SK-N-SH treated with all-trans-retinoic acid at 6 μM for 48 hours (cell line): Measurements from ENCODE around the gene COL11A1.
A peak's percentile ranks its signal among the peaks of the same experiment; 100 is the strongest.

Source experiments
- ATAC-seq: fragments of 200-7000 bp; cut with Tn5 transposase; 3 replicates; pipeline ENCODE4 v1.9.1; 2020; ENCODE audit warnings: mild to moderate bottlenecking, moderate library complexity
- BACH2 ChIP-seq: fragments of 250-450 bp; sonication (Bioruptor Pico); IDR thresholded peaks from 2 replicates; pipeline ENCODE4 v1.9.0; 2021; ENCODE audit warnings: mild to moderate bottlenecking, borderline replicate concordance
- GLIS3 ChIP-seq: fragments of 250-450 bp; sonication (Bioruptor Pico); IDR thresholded peaks from 2 replicates; pipeline ENCODE4 v1.5.0; 2020; ENCODE audit warnings: mild to moderate bottlenecking, moderate library complexity
- ISL1 ChIP-seq: fragments of 250-450 bp; sonication (Bioruptor Pico); IDR thresholded peaks from 2 replicates; pipeline ENCODE4 v2.1.2; 2022; ENCODE audit warnings: mild to moderate bottlenecking, moderate library complexity
- OSR1 ChIP-seq: fragments of 250-450 bp; sonication (Bioruptor Pico); IDR thresholded peaks from 2 replicates; pipeline ENCODE4 v1.8.0; 2022; ENCODE audit warnings: moderate library complexity, mild to moderate bottlenecking, inconsistent platforms
- PPARA ChIP-seq: fragments of 250-450 bp; sonication (Bioruptor Pico); IDR thresholded peaks from 2 replicates; pipeline ENCODE4 v1.5.0; 2020; ENCODE audit warnings: mild to moderate bottlenecking, borderline replicate concordance
- RARB ChIP-seq: fragments of 250-450 bp; sonication (Bioruptor Pico); IDR thresholded peaks from 2 replicates; pipeline ENCODE4 v1.8.0; 2021; ENCODE audit warnings: mild to moderate bottlenecking, moderate library complexity
- SNAI2 ChIP-seq: fragments of 250-450 bp; sonication (Bioruptor Pico); IDR thresholded peaks from 2 replicates; pipeline ENCODE4 v1.5.0; 2020; ENCODE audit warnings: mild to moderate bottlenecking, moderate library complexity
- TOX ChIP-seq: fragments of 250-450 bp; sonication (Bioruptor Pico); IDR thresholded peaks from 2 replicates; pipeline ENCODE4 v1.8.0; 2021; ENCODE audit warnings: mild to moderate bottlenecking, moderate library complexity, borderline replicate concordance
- ZC3H10 ChIP-seq: fragments of 250-450 bp; sonication (Bioruptor Pico); IDR thresholded peaks from 2 replicates; pipeline ENCODE4 v1.5.1; 2021; ENCODE audit warnings: mild to moderate bottlenecking, moderate library complexity
- ZFP3 ChIP-seq: fragments of 250-450 bp; sonication (Bioruptor Pico); IDR thresholded peaks from 2 replicates; pipeline ENCODE4 v1.5.0; 2020; ENCODE audit warnings: mild to moderate bottlenecking, moderate library complexity
- ZFP30 ChIP-seq: fragments of 450-650 bp; formaldehyde crosslinking; IDR thresholded peaks from 2 replicates; pipeline ENCODE4 v1.5.0; 2022; ENCODE audit warnings: mild to moderate bottlenecking, moderate library complexity
- ZNF70 ChIP-seq: fragments of 450-650 bp; formaldehyde crosslinking; IDR thresholded peaks from 2 replicates; pipeline ENCODE4 v1.5.0; 2020; ENCODE audit warnings: mild to moderate bottlenecking, moderate library complexity
- ZNF8 ChIP-seq: fragments of 450-650 bp; formaldehyde crosslinking; IDR thresholded peaks from 2 replicates; pipeline ENCODE4 v1.5.0; 2020; ENCODE audit warnings: mild to moderate bottlenecking, moderate library complexity
- TF ChIP-seq, protein P1 (sequence below): fragments of 250-450 bp; sonication (Bioruptor Pico); IDR thresholded peaks from 2 replicates; pipeline ENCODE4 v1.5.1; 2021; ENCODE audit warnings: mild to moderate bottlenecking, moderate library complexity
- TF ChIP-seq, protein P2 (sequence below): fragments of 250-450 bp; sonication (Bioruptor Pico); IDR thresholded peaks from 2 replicates; pipeline ENCODE4 v1.5.0; 2020; ENCODE audit warnings: mild to moderate bottlenecking, moderate library complexity
- TF ChIP-seq, protein P3 (sequence below): fragments of 250-450 bp; sonication (Bioruptor Pico); IDR thresholded peaks from 2 replicates; pipeline ENCODE4 v1.8.0; 2021; ENCODE audit warnings: low read depth, mild to moderate bottlenecking, moderate library complexity, borderline replicate concordance
- TF ChIP-seq, protein P4 (sequence below): fragments of 250-450 bp; sonication (Bioruptor Pico); IDR thresholded peaks from 2 replicates; pipeline ENCODE4 v1.5.1; 2020; ENCODE audit warnings: low read depth, mild to moderate bottlenecking, moderate library complexity
- TF ChIP-seq, protein P5 (sequence below): fragments of 250-450 bp; sonication (Bioruptor Pico); IDR thresholded peaks from 2 replicates; pipeline ENCODE4 v1.8.0; 2020; ENCODE audit warnings: mild to moderate bottlenecking, moderate library complexity, borderline replicate concordance

The COL11A1 gene

DNA sequence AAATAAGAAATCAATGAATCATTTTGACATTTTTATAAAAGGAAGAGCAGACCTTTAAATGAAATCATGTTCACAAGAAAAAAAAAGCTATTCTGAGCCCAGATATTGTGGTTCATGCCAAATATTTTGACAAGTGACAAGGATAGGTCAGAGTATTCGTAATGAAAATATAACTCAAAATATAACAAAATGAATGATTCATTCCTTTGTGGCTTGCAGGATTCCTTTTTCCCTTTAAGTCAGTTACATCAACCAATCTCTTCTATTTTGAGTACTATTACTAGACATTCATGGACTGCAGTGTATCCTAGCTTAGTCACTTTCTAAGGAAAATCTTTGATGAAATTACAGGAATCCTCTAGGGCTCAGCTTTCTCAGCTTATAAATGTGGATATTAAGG is 188.7 kb downstream of the COL11A1 start:
- TF ChIP-seq ZFP3 (CRISPR knock-in tag) = no peak
- TF ChIP-seq BACH2 = no peak
- TF ChIP-seq, protein P1, sequence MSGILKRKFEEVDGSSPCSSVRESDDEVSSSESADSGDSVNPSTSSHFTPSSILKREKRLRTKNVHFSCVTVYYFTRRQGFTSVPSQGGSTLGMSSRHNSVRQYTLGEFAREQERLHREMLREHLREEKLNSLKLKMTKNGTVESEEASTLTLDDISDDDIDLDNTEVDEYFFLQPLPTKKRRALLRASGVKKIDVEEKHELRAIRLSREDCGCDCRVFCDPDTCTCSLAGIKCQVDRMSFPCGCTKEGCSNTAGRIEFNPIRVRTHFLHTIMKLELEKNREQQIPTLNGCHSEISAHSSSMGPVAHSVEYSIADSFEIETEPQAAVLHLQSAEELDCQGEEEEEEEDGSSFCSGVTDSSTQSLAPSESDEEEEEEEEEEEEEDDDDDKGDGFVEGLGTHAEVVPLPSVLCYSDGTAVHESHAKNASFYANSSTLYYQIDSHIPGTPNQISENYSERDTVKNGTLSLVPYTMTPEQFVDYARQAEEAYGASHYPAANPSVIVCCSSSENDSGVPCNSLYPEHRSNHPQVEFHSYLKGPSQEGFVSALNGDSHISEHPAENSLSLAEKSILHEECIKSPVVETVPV (CRISPR knock-in tag) = no peak
- TF ChIP-seq, protein P2, sequence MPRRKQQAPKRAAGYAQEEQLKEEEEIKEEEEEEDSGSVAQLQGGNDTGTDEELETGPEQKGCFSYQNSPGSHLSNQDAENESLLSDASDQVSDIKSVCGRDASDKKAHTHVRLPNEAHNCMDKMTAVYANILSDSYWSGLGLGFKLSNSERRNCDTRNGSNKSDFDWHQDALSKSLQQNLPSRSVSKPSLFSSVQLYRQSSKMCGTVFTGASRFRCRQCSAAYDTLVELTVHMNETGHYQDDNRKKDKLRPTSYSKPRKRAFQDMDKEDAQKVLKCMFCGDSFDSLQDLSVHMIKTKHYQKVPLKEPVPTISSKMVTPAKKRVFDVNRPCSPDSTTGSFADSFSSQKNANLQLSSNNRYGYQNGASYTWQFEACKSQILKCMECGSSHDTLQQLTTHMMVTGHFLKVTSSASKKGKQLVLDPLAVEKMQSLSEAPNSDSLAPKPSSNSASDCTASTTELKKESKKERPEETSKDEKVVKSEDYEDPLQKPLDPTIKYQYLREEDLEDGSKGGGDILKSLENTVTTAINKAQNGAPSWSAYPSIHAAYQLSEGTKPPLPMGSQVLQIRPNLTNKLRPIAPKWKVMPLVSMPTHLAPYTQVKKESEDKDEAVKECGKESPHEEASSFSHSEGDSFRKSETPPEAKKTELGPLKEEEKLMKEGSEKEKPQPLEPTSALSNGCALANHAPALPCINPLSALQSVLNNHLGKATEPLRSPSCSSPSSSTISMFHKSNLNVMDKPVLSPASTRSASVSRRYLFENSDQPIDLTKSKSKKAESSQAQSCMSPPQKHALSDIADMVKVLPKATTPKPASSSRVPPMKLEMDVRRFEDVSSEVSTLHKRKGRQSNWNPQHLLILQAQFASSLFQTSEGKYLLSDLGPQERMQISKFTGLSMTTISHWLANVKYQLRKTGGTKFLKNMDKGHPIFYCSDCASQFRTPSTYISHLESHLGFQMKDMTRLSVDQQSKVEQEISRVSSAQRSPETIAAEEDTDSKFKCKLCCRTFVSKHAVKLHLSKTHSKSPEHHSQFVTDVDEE (CRISPR knock-in tag) = no peak
- TF ChIP-seq, protein P3, sequence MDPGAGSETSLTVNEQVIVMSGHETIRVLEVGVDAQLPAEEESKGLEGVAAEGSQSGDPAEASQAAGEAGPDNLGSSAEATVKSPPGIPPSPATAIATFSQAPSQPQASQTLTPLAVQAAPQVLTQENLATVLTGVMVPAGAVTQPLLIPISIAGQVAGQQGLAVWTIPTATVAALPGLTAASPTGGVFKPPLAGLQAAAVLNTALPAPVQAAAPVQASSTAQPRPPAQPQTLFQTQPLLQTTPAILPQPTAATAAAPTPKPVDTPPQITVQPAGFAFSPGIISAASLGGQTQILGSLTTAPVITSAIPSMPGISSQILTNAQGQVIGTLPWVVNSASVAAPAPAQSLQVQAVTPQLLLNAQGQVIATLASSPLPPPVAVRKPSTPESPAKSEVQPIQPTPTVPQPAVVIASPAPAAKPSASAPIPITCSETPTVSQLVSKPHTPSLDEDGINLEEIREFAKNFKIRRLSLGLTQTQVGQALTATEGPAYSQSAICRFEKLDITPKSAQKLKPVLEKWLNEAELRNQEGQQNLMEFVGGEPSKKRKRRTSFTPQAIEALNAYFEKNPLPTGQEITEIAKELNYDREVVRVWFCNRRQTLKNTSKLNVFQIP (CRISPR knock-in tag) = no peak
- no peak for TF ChIP-seq ZFP30 (CRISPR knock-in tag)
- peak; percentile 43; the same call in 1 of the 2 replicates for TF ChIP-seq ZC3H10
- TF ChIP-seq, protein P4, sequence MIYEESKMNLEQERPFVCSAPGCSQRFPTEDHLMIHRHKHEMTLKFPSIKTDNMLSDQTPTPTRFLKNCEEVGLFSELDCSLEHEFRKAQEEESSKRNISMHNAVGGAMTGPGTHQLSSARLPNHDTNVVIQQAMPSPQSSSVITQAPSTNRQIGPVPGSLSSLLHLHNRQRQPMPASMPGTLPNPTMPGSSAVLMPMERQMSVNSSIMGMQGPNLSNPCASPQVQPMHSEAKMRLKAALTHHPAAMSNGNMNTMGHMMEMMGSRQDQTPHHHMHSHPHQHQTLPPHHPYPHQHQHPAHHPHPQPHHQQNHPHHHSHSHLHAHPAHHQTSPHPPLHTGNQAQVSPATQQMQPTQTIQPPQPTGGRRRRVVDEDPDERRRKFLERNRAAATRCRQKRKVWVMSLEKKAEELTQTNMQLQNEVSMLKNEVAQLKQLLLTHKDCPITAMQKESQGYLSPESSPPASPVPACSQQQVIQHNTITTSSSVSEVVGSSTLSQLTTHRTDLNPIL (CRISPR knock-in tag) = no peak
- TF ChIP-seq ZNF70 (CRISPR knock-in tag) = no peak
- no peak for TF ChIP-seq PPARA (CRISPR knock-in tag)
- TF ChIP-seq ZNF8 (CRISPR knock-in tag) = no peak
- TF ChIP-seq, protein P5, sequence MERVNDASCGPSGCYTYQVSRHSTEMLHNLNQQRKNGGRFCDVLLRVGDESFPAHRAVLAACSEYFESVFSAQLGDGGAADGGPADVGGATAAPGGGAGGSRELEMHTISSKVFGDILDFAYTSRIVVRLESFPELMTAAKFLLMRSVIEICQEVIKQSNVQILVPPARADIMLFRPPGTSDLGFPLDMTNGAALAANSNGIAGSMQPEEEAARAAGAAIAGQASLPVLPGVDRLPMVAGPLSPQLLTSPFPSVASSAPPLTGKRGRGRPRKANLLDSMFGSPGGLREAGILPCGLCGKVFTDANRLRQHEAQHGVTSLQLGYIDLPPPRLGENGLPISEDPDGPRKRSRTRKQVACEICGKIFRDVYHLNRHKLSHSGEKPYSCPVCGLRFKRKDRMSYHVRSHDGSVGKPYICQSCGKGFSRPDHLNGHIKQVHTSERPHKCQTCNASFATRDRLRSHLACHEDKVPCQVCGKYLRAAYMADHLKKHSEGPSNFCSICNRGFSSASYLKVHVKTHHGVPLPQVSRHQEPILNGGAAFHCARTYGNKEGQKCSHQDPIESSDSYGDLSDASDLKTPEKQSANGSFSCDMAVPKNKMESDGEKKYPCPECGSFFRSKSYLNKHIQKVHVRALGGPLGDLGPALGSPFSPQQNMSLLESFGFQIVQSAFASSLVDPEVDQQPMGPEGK = peak; percentile 52; the same call in 1 of the 2 replicates
- no peak for TF ChIP-seq OSR1
- 0 out of 2 replicates have a peak, but pooled peaks have one; percentile 43 for TF ChIP-seq RARB (CRISPR knock-in tag)
- TF ChIP-seq TOX = peak; percentile 88; the same call in 1 of the 2 replicates
- TF ChIP-seq ISL1 = peak; percentile 86
- no peak for TF ChIP-seq GLIS3 (CRISPR knock-in tag)
- ATAC-seq = peak; percentile 99

DNA sequence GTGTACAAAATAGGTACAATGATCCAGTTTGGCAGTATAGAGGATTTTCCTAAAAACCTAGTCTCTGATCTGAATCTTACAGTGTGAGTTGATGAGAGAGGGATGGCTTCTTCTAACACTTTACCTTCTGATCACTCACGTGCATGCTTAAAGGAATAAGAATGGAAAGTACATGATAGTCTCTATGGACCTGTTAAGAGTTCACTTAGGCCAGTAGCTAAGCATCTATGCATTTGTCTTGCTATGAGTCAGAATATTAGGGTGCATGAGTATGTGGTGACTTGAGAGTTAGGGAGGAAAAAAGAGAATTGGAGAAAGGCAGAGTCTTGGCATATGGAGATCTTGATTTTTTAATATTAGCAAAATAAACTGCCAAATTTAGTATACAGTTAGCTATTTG is 206.3 kb downstream of the COL11A1 start:
- no peak for TF ChIP-seq GLIS3 (CRISPR knock-in tag)
- TF ChIP-seq, protein P2 (CRISPR knock-in tag) = no peak
- no peak for TF ChIP-seq SNAI2
- no peak for TF ChIP-seq PPARA (CRISPR knock-in tag)
- no peak for TF ChIP-seq ISL1
- TF ChIP-seq, protein P3 (CRISPR knock-in tag) = no peak
- TF ChIP-seq RARB (CRISPR knock-in tag) = no peak

More for the DNA sequence above, 206.3 kb downstream of the COL11A1 start:
- ATAC-seq = peak; percentile 70
